Thoracic aorta (tissue), 2 donors: ENCODE results near the gene KRTAP10-6. TPM values are rescaled to one million over a fixed set of nuclear protein-coding genes. Genes with fewer than 3 reads are reported as not detected.

Source experiments
- ATAC-seq: fragments of 150-250 bp; one replicate; pipeline ENCODE4 v1.8.0; 2017; ENCODE audit warnings: low read depth; ENCODE audit not compliant: insufficient number of reproducible peaks, low FRiP score
- DNase-seq: peaks from one replicate; pipeline ENCODE4 v3.0.0-alpha.2; 2020; ENCODE audit warnings: low spot score
- H3K27ac ChIP-seq, 2 donors: fragments of 200-600 bp; sonication (generic); 1 replicate in 1 of 2; 2 replicates in 1 of 2; pipeline ENCODE4 v1.5.1; 2016; ENCODE audit warnings: mild to moderate bottlenecking in 2 of 2, moderate library complexity in 2 of 2
- H3K27me3 ChIP-seq: fragments of 200-600 bp; sonication (generic); replicated peaks from 2 replicates; pipeline ENCODE4 v1.6.0; 2016; ENCODE audit warnings: mild to moderate bottlenecking; ENCODE audit not compliant: insufficient read depth
- H3K36me3 ChIP-seq: fragments of 200-600 bp; sonication (generic); one replicate; pipeline ENCODE4 v1.5.1; 2016
- H3K4me1 ChIP-seq, 2 donors: fragments of 200-600 bp; sonication (generic); 1 replicate in 1 of 2; 2 replicates in 1 of 2; pipeline versions ENCODE4 v1.5.1 to v1.6.0; 2016; ENCODE audit warnings: low read depth in 2 of 2, mild to moderate bottlenecking in 1 of 2; ENCODE audit not compliant: control insufficient read depth in 1 of 2
- H3K4me3 ChIP-seq: fragments of 200-600 bp; sonication (generic); 2 replicates; pipeline ENCODE4 v1.5.1; 2016; ENCODE audit warnings: mild to moderate bottlenecking
- H3K9me3 ChIP-seq: fragments of 200-600 bp; sonication (generic); 2 replicates; pipeline ENCODE4 v1.5.1; 2016
- total RNA-seq, 2 donors: library from RNA; depleted of rRNA; stranded (reverse); fragments of >200 nt; gene quantifications; one replicate each; pipeline versions ENCODE4 v1.1.0 to v1.2.3, GENCODE V29; 2016
- TF ChIP-seq, protein P1 (sequence below): fragments of 200-600 bp; sonication (generic); IDR thresholded peaks from one replicate; pipeline ENCODE4 v1.5.1; 2019; ENCODE audit warnings: antibody characterized with exemption

The KRTAP10-6 gene
- total RNA-seq, 2 donors from 2014 or later, result not detected

DNA sequence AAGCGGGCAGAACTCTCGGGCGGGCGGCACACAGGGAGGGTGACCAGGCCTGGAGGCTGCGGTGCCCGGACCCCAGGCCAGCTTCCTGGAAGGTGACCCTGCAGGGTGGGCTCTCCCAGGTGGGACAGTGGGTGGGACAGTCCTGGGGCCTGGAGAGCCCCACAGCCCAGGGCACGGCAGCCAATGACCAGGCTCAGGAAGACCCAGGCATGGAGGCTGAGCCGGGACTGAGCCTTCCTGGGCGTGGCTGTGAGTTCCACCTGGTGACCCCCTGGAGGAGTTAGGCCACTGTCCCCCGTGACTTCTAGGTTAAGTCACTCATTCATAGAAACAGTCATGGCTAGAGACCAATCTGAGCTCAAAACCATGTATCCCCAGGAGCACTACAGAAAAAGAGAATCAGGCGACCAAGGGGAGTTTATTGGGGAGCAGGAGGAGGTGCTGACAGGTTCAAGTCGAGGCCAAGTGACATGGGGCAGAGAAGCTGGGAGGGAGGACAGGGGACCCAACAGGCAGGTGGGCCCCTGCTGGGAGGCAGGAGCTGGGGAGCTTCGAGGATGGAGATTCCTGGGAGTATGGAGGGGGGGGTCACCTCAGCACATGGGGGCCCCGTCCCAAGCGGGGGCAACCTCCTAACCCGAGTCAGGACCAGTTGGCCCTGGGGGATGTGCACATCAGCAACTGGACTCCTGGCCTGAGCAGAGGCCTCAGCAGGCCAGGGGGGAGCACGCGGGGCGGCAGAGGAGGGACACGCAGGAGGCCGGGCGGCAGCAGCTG is 13.1 kb downstream of the KRTAP10-6 start:
- Histone ChIP-seq H3K9me3 (peaks cover 13% of the 10 kb centered on the region), H3K36me3 (no peaks in the 10 kb centered on the region), H3K4me1 (no peaks in the 10 kb centered on the region), H3K4me3 (no peak overlapping the region), H3K27ac (no peak overlapping the region), H3K27me3 (no peaks in the 10 kb centered on the region)
- DNase-seq (no peak), ATAC-seq (no peak)
- TF ChIP-seq, protein P1, sequence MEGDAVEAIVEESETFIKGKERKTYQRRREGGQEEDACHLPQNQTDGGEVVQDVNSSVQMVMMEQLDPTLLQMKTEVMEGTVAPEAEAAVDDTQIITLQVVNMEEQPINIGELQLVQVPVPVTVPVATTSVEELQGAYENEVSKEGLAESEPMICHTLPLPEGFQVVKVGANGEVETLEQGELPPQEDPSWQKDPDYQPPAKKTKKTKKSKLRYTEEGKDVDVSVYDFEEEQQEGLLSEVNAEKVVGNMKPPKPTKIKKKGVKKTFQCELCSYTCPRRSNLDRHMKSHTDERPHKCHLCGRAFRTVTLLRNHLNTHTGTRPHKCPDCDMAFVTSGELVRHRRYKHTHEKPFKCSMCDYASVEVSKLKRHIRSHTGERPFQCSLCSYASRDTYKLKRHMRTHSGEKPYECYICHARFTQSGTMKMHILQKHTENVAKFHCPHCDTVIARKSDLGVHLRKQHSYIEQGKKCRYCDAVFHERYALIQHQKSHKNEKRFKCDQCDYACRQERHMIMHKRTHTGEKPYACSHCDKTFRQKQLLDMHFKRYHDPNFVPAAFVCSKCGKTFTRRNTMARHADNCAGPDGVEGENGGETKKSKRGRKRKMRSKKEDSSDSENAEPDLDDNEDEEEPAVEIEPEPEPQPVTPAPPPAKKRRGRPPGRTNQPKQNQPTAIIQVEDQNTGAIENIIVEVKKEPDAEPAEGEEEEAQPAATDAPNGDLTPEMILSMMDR, result no peak

DNA sequence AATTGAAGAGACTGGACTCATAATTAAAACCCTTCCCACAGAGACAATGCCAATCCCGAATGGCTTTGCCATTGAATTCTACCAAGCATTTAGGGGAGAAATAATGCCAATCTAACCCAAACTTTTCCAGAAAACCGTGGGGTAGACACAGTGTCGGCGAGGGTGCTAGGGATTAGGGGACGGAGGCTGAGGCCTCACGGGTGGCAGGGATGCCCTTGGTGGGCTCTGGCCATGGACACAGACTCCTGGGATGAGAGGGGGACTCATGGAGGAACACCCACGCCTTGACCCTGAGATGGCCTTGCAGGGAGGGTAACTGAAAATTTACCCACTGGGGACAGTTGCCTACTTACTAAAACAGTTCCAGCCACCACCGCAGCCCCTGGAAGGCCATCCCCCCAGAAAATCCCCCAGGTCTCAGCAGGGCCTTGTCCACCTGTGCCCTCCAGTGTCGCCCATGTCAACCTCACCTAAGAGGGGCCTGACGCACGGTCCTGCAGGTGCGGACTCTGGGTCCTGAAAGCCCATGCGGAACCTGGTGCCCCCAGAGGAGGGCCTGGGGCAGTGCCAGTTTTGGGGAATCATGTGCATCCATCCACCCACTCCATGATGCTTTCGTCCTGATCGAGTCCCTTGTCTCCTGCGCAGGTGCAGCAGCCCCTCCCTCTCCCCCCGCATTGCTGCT is 13.8 kb downstream of the KRTAP10-6 start:
- ATAC-seq (no peak), DNase-seq (no peak)
- Histone ChIP-seq H3K27me3 (no peaks in the 10 kb centered on the region), H3K4me3 (no peak overlapping the region), H3K27ac (no peak overlapping the region), H3K9me3 (peaks cover 13% of the 10 kb centered on the region), H3K4me1 (no peaks in the 10 kb centered on the region), H3K36me3 (no peaks in the 10 kb centered on the region)
- TF ChIP-seq, protein P1, result no peak

- no peak overlapping the region for H3K27ac ChIP-seq
- H3K9me3 ChIP-seq, result peaks cover 7% of the 10 kb centered on the region
- no peaks in the 10 kb centered on the region for H3K36me3 ChIP-seq
- no peaks in the 10 kb centered on the region for H3K27me3 ChIP-seq
- DNase-seq (no peak), ATAC-seq (no peak)
- TF ChIP-seq, protein P1, result no peak
- H3K4me3 ChIP-seq, result no peak overlapping the region
- H3K4me1 ChIP-seq, result no peaks in the 10 kb centered on the region
Observed at GRCh38 chr21:44576025-44576420, 16.3 kb downstream of the KRTAP10-6 start.

GRCh38 chr21:44575307-44576024 is 16.8 kb downstream of the KRTAP10-6 start:
- no peaks in the 10 kb centered on the region for H3K27me3 ChIP-seq
- H3K27ac ChIP-seq, result no peak overlapping the region
- ATAC-seq (no peak), DNase-seq (no peak)
- TF ChIP-seq, protein P1, result no peak
- H3K9me3 ChIP-seq, result peaks cover 6% of the 10 kb centered on the region
- H3K36me3 ChIP-seq, result no peaks in the 10 kb centered on the region
- H3K4me3 ChIP-seq, result no peak overlapping the region
- H3K4me1 ChIP-seq, result no peaks in the 10 kb centered on the region
